HCT116 (cell line): Measurements from ENCODE around the gene IRF4. TPM values are rescaled to one million over a fixed set of nuclear protein-coding genes. Genes with fewer than 3 reads are reported as not detected.

Experiments used
- ATAC-seq: fragments of 200-7000 bp; cut with Tn5 transposase; 2 replicates; pipeline ENCODE4 v1.9.1; 2020; ENCODE audit warnings: mild to moderate bottlenecking, moderate library complexity
- BruUV-seq: library from RNA; stranded (reverse); fragments of 400-500 nt; replicated peaks from 2 replicates; lab custom pipeline; 2021; lab: Mats Ljungman, UMichigan
- CTCF ChIA-PET: fragments of 300-600 bp; sonication (Branson Sonifier 250); formaldehyde crosslinking; loops from one replicate; lab custom pipeline; 2021; ENCODE audit warnings: antibody characterized with exemption; lab: Charles Lee
- POLR2A ChIA-PET: fragments of 300-600, 350-600 bp; sonication (Branson Sonifier 250); formaldehyde crosslinking; loops from one replicate; lab custom pipeline; 2021; ENCODE audit warnings: antibody characterized with exemption; lab: Charles Lee
- RAD21 ChIA-PET, 2 experiments: fragments of 300-600 bp; sonication (Branson Sonifier 250); formaldehyde crosslinking; loops; one replicate each; lab custom pipeline; 2023; ENCODE audit warnings: low total read pairs in 2 of 2; ENCODE audit not compliant: uncharacterized antibody in 2 of 2, unreplicated experiment in 2 of 2, low non-redundant PET in 1 of 2; lab: Charles Lee
- DNase-seq: peaks from one replicate; pipeline ENCODE4 v3.0.0-alpha.2; 2010; ENCODE audit warnings: low read depth, low spot score
- H2AFZ ChIP-seq: fragments of 200-600 bp; shearing (Covaris generic), sonication (generic); 2 replicates; pipeline ENCODE4 v1.6.1; 2017; ENCODE audit warnings: low read depth, mixed run types, mixed read lengths, antibody characterized with exemption, low read length; ENCODE audit not compliant: poor library complexity, severe bottlenecking
- H3K27ac ChIP-seq: 2 replicates; pipeline ENCODE4 v1.5.1; 2012; ENCODE audit warnings: low read depth, low read length
- H3K27me3 ChIP-seq: fragments of 200-600 bp; sonication (generic); 2 replicates; pipeline ENCODE4 v1.6.1; 2016; ENCODE audit warnings: mixed run types, low read length, mixed read lengths; ENCODE audit not compliant: insufficient read depth
- H3K36me3 ChIP-seq, 2 experiments: fragments of 200-500 bp in 1 of 2; fragments of 200-600 bp in 1 of 2; sonication (Bioruptor generic) in 1 of 2; sonication (generic) in 1 of 2; 2 replicates each; pipeline versions ENCODE4 v1.5.1 to v1.6.1; 2014 to 2016; ENCODE audit warnings: low read length in 2 of 2, inconsistent platforms in 1 of 2, mixed read lengths in 1 of 2, mixed run types in 1 of 2; ENCODE audit not compliant: insufficient read depth in 2 of 2, control insufficient read depth in 1 of 2
- H3K4me1 ChIP-seq, 2 experiments: fragments of 200-600 bp in 1 of 2; sonication (generic) in 1 of 2; 2 replicates each; pipeline versions ENCODE4 v1.5.1 to v1.6.1; 2012 to 2017; ENCODE audit warnings: low read length in 2 of 2, inconsistent platforms in 1 of 2, mild to moderate bottlenecking in 1 of 2, mixed read lengths in 1 of 2, mixed run types in 1 of 2, moderate library complexity in 1 of 2; ENCODE audit not compliant: insufficient read depth in 2 of 2, control insufficient read depth in 1 of 2
- H3K4me2 ChIP-seq: fragments of 200-600 bp; sonication (generic); 2 replicates; pipeline ENCODE4 v1.6.1; 2017; ENCODE audit warnings: mixed run types, low read length, mixed read lengths
- H3K4me3 ChIP-seq, 2 experiments: fragments of 200-600 bp in 1 of 2; sonication (generic) in 1 of 2; replicated peaks in 1 of 2; 2 replicates each; pipeline ENCODE4 v1.5.1; 2011 to 2016; ENCODE audit warnings: low read length in 2 of 2, control low read depth in 1 of 2, low read depth in 1 of 2, mild to moderate bottlenecking in 1 of 2, mixed read lengths in 1 of 2, mixed run types in 1 of 2
- H3K79me2 ChIP-seq: fragments of 200-600 bp; sonication (generic); 2 replicates; pipeline ENCODE4 v1.6.1; 2017; ENCODE audit warnings: mild to moderate bottlenecking, mixed run types, low read length, moderate library complexity, mixed read lengths; ENCODE audit not compliant: insufficient read depth
- H3K9ac ChIP-seq: fragments of 200-600 bp; sonication (generic); 2 replicates; pipeline ENCODE4 v1.6.1; 2016; ENCODE audit warnings: low read length, mixed read lengths
- H3K9me2 ChIP-seq: fragments of 200-600 bp; sonication (generic), shearing (Covaris generic); 2 replicates; pipeline ENCODE4 v1.6.1; 2017; ENCODE audit warnings: mixed run types, mild to moderate bottlenecking, moderate library complexity; ENCODE audit not compliant: insufficient read depth
- H3K9me3 ChIP-seq, 2 experiments: fragments of 200-500 bp in 1 of 2; fragments of 200-600 bp in 1 of 2; sonication (Bioruptor generic) in 1 of 2; sonication (generic) in 1 of 2; 2 replicates each; pipeline ENCODE4 v1.6.1; 2014 to 2017; ENCODE audit warnings: low read length in 2 of 2, mixed read lengths in 2 of 2, inconsistent platforms in 1 of 2, low read depth in 1 of 2, mild to moderate bottlenecking in 1 of 2, mixed run types in 1 of 2, moderate library complexity in 1 of 2; ENCODE audit not compliant: control insufficient read depth in 1 of 2, insufficient read depth in 1 of 2
- H4K20me1 ChIP-seq: fragments of 200-600 bp; sonication (generic), shearing (Covaris generic); 2 replicates; pipeline ENCODE4 v1.6.1; 2017; ENCODE audit warnings: mixed run types, mild to moderate bottlenecking, moderate library complexity; ENCODE audit not compliant: insufficient read depth
- EZH2 ChIP-seq: fragments of 200-600 bp; sonication (generic); IDR thresholded peaks from 2 replicates; pipeline ENCODE4 v1.6.1; 2017; ENCODE audit warnings: antibody characterized with exemption, mixed run types
- EZH2phosphoT487 ChIP-seq: fragments of 200-600 bp; IDR thresholded peaks from 2 replicates; pipeline ENCODE4 v1.6.1; 2018; ENCODE audit warnings: antibody characterized with exemption, borderline replicate concordance
- POLR2AphosphoS5 ChIP-seq: IDR thresholded peaks from 2 replicates; pipeline ENCODE4 v1.6.1; 2011; ENCODE audit warnings: mild to moderate bottlenecking, low read depth, low read length, moderate library complexity
- SRF ChIP-seq: IDR thresholded peaks from 2 replicates; pipeline ENCODE4 v1.6.1; 2012; ENCODE audit warnings: low read depth
- ZFX ChIP-seq: fragments of 450-650 bp; IDR thresholded peaks from 2 replicates; pipeline ENCODE4 v1.6.1; 2017
- intact Hi-C: fragments of 100-400 bp; cut with micrococcal nuclease; formaldehyde crosslinking; loops from 2 replicates; pipeline ENCODE4 v1.10.0; 2022
- total RNA-seq: library from RNA; stranded (reverse); gene quantifications from one replicate; pipeline ENCODE4 v1.2.1, GENCODE V29; 2021; ENCODE audit not compliant: unreplicated experiment
- TF ChIP-seq, protein P1 (sequence below), 3 experiments: fragments of 200-600 bp in 1 of 3; sonication (generic) in 1 of 3; IDR thresholded peaks in 2 of 3; conservative IDR thresholded peaks in 1 of 3; 2 replicates each; pipeline ENCODE4 v1.5.1; 2012 to 2017; ENCODE audit warnings: low read depth in 2 of 3, low read length in 2 of 3, antibody characterized with exemption in 1 of 3, borderline replicate concordance in 1 of 3, control low read depth in 1 of 3, mild to moderate bottlenecking in 1 of 3, mixed read lengths in 1 of 3, mixed run types in 1 of 3, moderate library complexity in 1 of 3; ENCODE audit not compliant: insufficient read depth in 1 of 3

Gene IRF4
- total RNA-seq, 1 experiment from 2014 or later = 1.2 TPM

DNA sequence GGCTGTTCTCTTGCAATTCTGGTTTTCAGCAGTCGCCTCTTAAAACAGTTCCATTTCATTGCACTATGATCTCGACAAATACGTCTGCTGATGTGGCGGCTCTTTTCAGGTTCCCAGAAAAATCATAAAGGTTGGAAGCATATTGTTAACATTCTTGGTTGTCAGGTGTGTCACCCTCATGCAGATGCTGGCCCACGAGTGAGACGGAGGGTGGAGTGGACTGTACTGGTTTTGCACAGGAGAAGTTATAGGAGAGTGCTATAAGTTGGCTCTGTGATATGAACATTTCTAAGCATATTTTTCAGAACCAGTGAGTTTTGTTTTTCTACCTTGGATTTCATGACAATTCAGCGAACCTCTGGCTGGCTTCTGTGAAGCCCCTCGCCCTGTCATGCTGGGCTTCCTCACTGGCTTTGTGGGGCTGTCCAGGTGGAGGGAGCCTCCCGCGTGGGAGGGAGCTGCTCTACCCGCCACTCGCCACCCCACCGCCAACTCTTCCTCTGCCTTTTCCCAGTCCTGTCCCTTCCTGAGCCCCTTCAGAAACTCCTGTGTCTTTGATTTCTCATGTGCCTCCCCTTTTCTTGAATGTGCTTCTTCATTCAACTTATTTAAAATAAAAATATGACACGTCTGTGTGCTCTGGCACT lies 10.6 kb downstream of the IRF4 start:
- RAD21 ChIA-PET = no interaction called here
- Histone ChIP-seq H3K4me2 (no peak overlapping the region), H3K9me3 (no peaks in the 10 kb centered on the region; a peak in 1 of 4 replicates), H3K9me2 (no peaks in the 10 kb centered on the region), H4K20me1 (no peaks in the 10 kb centered on the region), H3K27me3 (peaks cover 10% of the 10 kb centered on the region; the same call in 1 of the 2 replicates), H3K27ac (no peak overlapping the region), H3K4me3 (no peak overlapping the region), H3K36me3 (no peaks in the 10 kb centered on the region), H3K79me2 (no peaks in the 10 kb centered on the region), H3K9ac (no peak overlapping the region), H3K4me1 (no peaks in the 10 kb centered on the region), H2AFZ (no peak overlapping the region)
- ATAC-seq = no peak
- POLR2A ChIA-PET = no interaction called here
- DNase-seq = no peak
- CTCF ChIA-PET = no interaction called here
- no TSS peak for BruUV-seq
- intact Hi-C loops = no loop called here
- TF ChIP-seq ZFX = no peak
- no peak for TF ChIP-seq POLR2AphosphoS5
- TF ChIP-seq, protein P1, sequence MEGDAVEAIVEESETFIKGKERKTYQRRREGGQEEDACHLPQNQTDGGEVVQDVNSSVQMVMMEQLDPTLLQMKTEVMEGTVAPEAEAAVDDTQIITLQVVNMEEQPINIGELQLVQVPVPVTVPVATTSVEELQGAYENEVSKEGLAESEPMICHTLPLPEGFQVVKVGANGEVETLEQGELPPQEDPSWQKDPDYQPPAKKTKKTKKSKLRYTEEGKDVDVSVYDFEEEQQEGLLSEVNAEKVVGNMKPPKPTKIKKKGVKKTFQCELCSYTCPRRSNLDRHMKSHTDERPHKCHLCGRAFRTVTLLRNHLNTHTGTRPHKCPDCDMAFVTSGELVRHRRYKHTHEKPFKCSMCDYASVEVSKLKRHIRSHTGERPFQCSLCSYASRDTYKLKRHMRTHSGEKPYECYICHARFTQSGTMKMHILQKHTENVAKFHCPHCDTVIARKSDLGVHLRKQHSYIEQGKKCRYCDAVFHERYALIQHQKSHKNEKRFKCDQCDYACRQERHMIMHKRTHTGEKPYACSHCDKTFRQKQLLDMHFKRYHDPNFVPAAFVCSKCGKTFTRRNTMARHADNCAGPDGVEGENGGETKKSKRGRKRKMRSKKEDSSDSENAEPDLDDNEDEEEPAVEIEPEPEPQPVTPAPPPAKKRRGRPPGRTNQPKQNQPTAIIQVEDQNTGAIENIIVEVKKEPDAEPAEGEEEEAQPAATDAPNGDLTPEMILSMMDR (IDR thresholded peaks at IDR 0.05 in 2 of 3, conservative IDR thresholded peaks at IDR 0.05 in 1 of 3; ENCODE audit: borderline replicate concordance in 1 of 3, insufficient read depth in 1 of 3, low read depth in 2 of 3, low read length in 2 of 3) = no peak

DNA sequence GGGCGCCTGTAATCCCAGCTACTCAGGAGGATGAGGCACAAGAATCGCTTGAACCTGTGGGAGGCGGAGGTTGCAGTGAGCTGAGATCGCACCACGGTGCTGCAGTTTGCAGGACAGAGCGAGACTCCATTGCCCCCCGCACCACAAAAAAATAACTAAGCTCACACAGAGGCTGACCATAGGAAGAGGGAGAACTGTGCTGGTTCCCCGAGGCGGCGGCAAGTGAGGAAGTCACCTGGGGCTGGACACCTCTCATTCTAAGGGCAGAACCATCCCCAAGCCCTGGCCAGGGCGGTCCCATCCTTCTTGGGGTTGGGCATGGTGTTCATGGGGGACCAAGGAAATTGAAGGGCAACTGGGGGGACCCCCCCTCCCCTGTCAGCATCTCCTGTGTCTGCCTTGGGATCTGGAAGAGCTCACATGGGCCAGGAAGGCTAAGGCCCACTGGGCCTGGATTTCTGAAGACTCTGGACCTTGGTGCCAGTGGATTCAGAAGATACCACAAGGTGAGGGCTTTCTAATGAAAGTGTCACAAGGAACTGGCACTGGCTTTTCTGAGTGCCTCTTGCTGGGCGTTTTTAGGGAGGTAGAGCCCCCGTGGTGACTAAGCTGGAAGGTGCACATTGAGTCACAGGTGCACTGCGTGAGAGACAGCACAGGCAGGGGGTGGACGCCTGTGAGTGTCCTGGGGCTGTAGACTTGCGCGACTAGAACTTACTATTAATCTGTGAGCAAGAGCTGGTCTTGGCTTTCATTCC lies 11.5 kb downstream of the IRF4 start:
- Histone ChIP-seq H3K9me2 (no peaks in the 10 kb centered on the region), H3K27ac (no peak overlapping the region), H4K20me1 (no peaks in the 10 kb centered on the region), H3K4me1 (no peaks in the 10 kb centered on the region)
- RAD21 ChIA-PET = no interaction called here
- ATAC-seq = no peak
- TF ChIP-seq, protein P1 (IDR thresholded peaks at IDR 0.05 in 2 of 3, conservative IDR thresholded peaks at IDR 0.05 in 1 of 3; ENCODE audit: borderline replicate concordance in 1 of 3, insufficient read depth in 1 of 3, low read depth in 2 of 3, low read length in 2 of 3) = no peak
- no peak for TF ChIP-seq EZH2phosphoT487
- TF ChIP-seq SRF = no peak
- no peak for TF ChIP-seq EZH2
- TF ChIP-seq, all 23 proteins: peak for 0
- no peaks in the 10 kb centered on the region for H3K79me2 ChIP-seq
- H3K36me3 ChIP-seq = no peaks in the 10 kb centered on the region
- no TSS peak for BruUV-seq
- no peak overlapping the region for H2AFZ ChIP-seq
- H3K4me3 ChIP-seq = no peak overlapping the region
- ChIA-PET CTCF (no interaction called here), POLR2A (no interaction called here)
- no peaks in the 10 kb centered on the region; a peak in 1 of 4 replicates for H3K9me3 ChIP-seq
- DNase-seq = no peak
- H3K27me3 ChIP-seq = 0 out of 2 replicates have a peak, but pooled peaks cover 7% of the 10 kb centered on the region
- H3K9ac ChIP-seq = no peak overlapping the region
- intact Hi-C loops = no loop called here
- no peak overlapping the region for H3K4me2 ChIP-seq
